ENCODE measurements around the gene IL15. TPM values are rescaled to one million over a fixed set of nuclear protein-coding genes. Genes with fewer than 3 reads are reported as not detected.

The IL15 gene
- total RNA-seq, 1 donor from 2014 or later: 9.0 TPM

DNA sequence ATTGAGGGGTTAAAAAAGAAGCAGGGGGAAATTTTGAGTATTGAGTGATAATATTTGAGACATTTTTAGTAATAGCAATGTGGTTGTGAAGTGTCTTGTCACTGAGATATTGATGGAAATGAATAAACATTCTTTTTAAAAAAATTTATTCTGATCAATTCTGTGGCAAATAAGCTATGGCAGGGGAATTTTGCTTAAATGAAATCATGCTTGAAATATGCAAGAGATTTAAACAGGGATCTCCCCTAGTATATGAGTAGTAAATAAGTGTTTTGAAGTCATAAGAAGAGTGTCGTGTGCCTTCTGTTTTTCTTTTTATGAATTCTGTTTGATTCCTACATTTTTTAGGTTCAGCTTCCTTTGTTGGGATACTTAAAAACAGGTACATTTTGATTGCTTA is 23.2 kb downstream of the IL15 start:
- no peaks in the 10 kb centered on the region for H3K36me3 ChIP-seq (ENCODE audit: control insufficient read depth, insufficient read depth, low read length)
- no peak for DNase-seq (ENCODE audit: low read depth)
- H3K27me3 ChIP-seq (ENCODE audit: control insufficient read depth, insufficient read depth, low read length): no peaks in the 10 kb centered on the region
- H3K4me3 ChIP-seq (ENCODE audit: low read depth, low read length): no peak overlapping the region
- TF ChIP-seq CTCF (IDR thresholded peaks at IDR 0.05; ENCODE audit: insufficient read depth, low read length, poor library complexity, severe bottlenecking): no peak

- H3K27me3 ChIP-seq (ENCODE audit: control insufficient read depth, insufficient read depth, low read length): no peaks in the 10 kb centered on the region
- H3K4me3 ChIP-seq (ENCODE audit: low read depth, low read length): no peak overlapping the region
- no peak for TF ChIP-seq CTCF (IDR thresholded peaks at IDR 0.05; ENCODE audit: insufficient read depth, low read length, poor library complexity, severe bottlenecking)
- H3K36me3 ChIP-seq (ENCODE audit: control insufficient read depth, insufficient read depth, low read length): no peaks in the 10 kb centered on the region
- no peak for DNase-seq (ENCODE audit: low read depth)
Measured at GRCh38 chr4:141660880-141661279, 24.5 kb downstream of the IL15 start.

DNA sequence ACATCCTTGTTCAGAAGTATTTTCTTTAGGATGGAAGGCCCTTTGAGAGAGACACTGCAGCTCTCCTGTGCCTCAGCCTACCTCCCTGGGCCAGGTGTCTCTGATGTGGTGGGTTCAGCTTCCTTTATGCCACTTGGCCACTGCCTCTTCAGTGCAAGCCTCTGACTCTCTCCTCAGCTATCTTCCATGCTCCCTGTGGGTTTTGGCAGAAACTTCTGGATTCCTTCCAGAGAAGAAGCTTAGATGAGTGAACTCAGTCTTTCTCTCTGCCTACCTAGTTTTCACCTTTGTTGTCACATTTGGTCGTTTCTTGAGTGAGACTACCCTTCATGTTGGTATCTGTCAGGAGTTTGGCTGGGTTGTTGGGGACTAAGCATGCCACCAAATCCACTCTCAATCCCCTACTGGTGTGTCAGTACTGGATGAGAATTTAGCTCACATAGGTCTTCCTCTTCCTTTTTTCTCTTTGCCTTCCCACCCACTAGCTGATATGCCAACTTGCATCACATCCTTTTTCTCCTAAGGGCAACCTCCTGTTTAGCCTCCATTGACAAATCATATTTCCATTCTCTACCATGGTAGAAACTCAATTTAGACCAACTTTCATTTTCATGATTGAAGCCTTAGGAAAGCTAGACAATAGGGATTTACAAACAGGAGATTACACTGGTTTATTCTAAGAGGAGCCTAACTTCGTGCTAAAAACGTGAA is 32.0 kb downstream of the IL15 start:
- Histone ChIP-seq H3K36me3 (ENCODE audit: control insufficient read depth, insufficient read depth, low read length) (no peaks in the 10 kb centered on the region), H3K4me3 (ENCODE audit: low read depth, low read length) (no peak overlapping the region), H3K27me3 (ENCODE audit: control insufficient read depth, insufficient read depth, low read length) (no peaks in the 10 kb centered on the region)
- TF ChIP-seq CTCF (IDR thresholded peaks at IDR 0.05; ENCODE audit: insufficient read depth, low read length, poor library complexity, severe bottlenecking): no peak
- DNase-seq (ENCODE audit: low read depth): no peak

DNA sequence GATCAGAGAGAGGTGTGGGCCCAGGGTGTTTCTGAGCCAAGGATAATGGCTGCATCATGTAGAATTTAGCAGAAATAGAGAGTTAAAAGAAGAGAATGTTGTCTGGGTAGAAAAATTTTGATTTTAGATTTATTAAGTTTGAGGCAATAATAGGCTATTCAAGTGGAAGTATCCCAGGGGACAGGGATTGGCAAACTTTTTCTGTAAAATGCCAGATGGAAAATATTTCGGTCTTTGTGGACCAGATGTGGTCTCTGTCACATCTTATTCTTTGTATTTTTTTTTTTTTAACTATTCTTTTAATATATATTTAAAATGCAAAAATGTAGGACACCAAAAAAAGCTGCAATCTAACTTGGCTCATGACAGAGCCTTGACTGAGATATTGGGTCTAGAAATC is 33.1 kb downstream of the IL15 start:
- H3K36me3 ChIP-seq (ENCODE audit: control insufficient read depth, insufficient read depth, low read length): no peaks in the 10 kb centered on the region
- TF ChIP-seq CTCF (IDR thresholded peaks at IDR 0.05; ENCODE audit: insufficient read depth, low read length, poor library complexity, severe bottlenecking): no peak
- no peak overlapping the region for H3K4me3 ChIP-seq (ENCODE audit: low read depth, low read length)
- no peak for DNase-seq (ENCODE audit: low read depth)
- H3K27me3 ChIP-seq (ENCODE audit: control insufficient read depth, insufficient read depth, low read length): no peaks in the 10 kb centered on the region

DNA sequence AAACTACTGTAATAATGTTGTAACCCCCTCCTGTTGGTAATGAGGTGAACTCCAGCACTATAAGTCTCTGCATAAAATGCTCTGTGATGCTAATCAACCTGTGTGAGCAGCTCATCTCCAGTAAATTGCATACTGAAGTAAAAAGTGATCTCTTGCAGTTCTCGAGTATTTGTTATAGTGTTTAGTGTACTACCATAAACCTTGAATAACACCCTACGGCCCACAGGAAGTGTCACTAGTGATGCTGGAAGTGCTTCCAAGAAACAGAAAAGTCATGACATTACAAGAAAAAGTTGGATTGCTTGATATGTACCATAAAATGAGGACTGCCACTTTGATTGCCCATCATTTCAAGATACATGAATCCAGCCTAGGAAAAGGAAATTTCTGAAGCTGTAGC is 39.0 kb downstream of the IL15 start:
- Histone ChIP-seq H3K36me3 (ENCODE audit: control insufficient read depth, insufficient read depth, low read length) (no peaks in the 10 kb centered on the region), H3K4me3 (ENCODE audit: low read depth, low read length) (no peak overlapping the region), H3K27me3 (ENCODE audit: control insufficient read depth, insufficient read depth, low read length) (no peaks in the 10 kb centered on the region)
- TF ChIP-seq CTCF (IDR thresholded peaks at IDR 0.05; ENCODE audit: insufficient read depth, low read length, poor library complexity, severe bottlenecking): no peak
- DNase-seq (ENCODE audit: low read depth): no peak

- Histone ChIP-seq H3K36me3 (ENCODE audit: control insufficient read depth, insufficient read depth, low read length) (no peaks in the 10 kb centered on the region), H3K27me3 (ENCODE audit: control insufficient read depth, insufficient read depth, low read length) (no peaks in the 10 kb centered on the region), H3K4me3 (ENCODE audit: low read depth, low read length) (no peak overlapping the region)
- no peak for TF ChIP-seq CTCF (IDR thresholded peaks at IDR 0.05; ENCODE audit: insufficient read depth, low read length, poor library complexity, severe bottlenecking)
- no peak for DNase-seq (ENCODE audit: low read depth)
Measured at GRCh38 chr4:141676087-141676670, 39.8 kb downstream of the IL15 start.

Measured in kidney epithelial cell (primary cell).